Measurements from ENCODE around the gene PROM1. TPM values are rescaled to one million over a fixed set of nuclear protein-coding genes. Genes with fewer than 3 reads are reported as not detected.

The PROM1 gene
- total and polyA plus RNA-seq, 7 donors, result 1.8 to 29.1 (median 4.4) TPM

DNA sequence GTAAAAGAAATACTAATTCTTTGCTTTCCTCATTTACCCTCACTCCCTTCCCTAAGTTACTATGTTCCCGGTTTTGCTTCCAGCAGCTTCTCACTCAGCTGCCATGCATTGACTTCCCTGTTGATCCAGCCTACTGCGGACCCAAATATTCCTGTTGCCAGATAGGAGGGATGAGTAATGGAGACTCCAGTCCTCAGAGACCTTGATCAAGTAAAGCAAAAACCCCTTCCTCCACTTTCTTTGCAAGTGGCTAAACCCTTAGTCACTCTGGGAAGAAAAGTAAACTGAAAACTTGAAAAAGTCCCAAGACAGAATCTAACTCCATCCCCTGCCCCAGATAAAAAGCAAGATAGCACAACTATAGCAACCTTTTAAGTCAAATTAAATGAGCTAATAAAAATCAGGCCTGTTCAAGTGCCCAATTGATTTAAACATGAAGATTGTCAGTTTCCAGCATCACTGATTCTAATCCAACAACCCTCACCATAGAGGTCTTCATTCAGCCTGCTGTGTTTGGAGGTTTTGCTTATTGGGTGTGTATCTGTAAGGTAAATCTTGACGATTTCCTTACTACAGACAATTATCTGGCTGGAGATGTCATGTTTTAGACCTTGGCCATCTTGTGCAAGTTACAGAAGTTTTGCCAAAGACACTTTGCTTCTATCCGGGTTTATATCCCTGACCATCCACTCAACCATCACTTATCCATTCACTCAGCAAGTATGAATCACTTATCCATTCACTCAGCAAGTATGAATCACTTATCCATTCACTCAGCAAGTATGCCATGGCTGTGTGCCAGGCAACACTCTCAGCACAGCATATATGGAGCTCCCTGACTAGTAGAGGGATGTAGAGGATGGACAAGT lies 162.9 kb downstream of the PROM1 start:
- no peaks in the 10 kb centered on the region for H3K27me3 ChIP-seq
- no peaks in the 10 kb centered on the region for H3K9me3 ChIP-seq
- no peak overlapping the region for H3K4me3 ChIP-seq
- H3K36me3 ChIP-seq, result no peaks in the 10 kb centered on the region
- TF ChIP-seq POLR2AphosphoS5 (IDR thresholded peaks at IDR 0.05), result no peak
- TF ChIP-seq, protein P1, sequence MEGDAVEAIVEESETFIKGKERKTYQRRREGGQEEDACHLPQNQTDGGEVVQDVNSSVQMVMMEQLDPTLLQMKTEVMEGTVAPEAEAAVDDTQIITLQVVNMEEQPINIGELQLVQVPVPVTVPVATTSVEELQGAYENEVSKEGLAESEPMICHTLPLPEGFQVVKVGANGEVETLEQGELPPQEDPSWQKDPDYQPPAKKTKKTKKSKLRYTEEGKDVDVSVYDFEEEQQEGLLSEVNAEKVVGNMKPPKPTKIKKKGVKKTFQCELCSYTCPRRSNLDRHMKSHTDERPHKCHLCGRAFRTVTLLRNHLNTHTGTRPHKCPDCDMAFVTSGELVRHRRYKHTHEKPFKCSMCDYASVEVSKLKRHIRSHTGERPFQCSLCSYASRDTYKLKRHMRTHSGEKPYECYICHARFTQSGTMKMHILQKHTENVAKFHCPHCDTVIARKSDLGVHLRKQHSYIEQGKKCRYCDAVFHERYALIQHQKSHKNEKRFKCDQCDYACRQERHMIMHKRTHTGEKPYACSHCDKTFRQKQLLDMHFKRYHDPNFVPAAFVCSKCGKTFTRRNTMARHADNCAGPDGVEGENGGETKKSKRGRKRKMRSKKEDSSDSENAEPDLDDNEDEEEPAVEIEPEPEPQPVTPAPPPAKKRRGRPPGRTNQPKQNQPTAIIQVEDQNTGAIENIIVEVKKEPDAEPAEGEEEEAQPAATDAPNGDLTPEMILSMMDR (IDR thresholded peaks at IDR 0.05), result no peak
- TF ChIP-seq EP300 (IDR thresholded peaks at IDR 0.05), result no peak
- no peak for TF ChIP-seq POLR2A (IDR thresholded peaks at IDR 0.05)
- intact Hi-C loops (cut with DNase I), result no loop called here
- DNase-seq, result no peak
- WGBS, 2 donors, result 54 to 72% methylated on average over 4 of the region's 4 CpGs
- no peak overlapping the region for H3K27ac ChIP-seq
- peaks cover 0 to 12% (median 0%) of the 10 kb centered on the region in 4 donors for H3K4me1 ChIP-seq

DNA sequence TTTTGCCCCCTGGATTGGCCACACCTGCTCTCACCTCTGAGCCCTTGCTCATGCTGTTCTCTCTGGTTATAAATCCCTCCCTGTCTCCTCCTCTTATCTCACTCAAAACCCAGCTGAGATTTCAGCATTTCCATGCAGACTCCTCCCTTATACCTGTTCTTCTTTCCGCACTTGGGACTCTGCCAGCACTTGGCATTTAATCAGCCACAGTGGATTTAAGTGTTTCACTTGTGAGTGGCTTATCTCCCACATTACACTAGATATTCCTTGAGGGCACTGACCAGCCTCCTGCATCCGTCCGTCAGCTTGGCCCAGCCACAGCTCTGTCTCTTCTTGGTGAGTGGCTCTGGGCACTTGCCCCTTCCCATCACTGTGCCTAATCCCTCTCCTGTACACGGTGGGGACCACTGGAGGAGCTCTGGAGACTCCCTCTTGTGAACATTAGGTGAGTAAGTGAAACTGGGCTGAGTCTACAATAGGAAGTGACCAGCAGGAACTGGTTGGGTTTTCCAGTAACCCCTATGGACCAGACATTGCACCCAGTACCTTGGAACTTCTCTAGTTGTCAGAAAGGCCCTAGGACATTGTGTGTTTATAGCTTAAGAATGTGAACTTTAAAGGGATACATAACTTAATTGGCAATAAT lies 165.2 kb downstream of the PROM1 start:
- no peak for TF ChIP-seq POLR2AphosphoS5 (IDR thresholded peaks at IDR 0.05)
- no peak for TF ChIP-seq EP300 (IDR thresholded peaks at IDR 0.05)
- TF ChIP-seq POLR2A (IDR thresholded peaks at IDR 0.05), result no peak
- TF ChIP-seq, protein P1 (IDR thresholded peaks at IDR 0.05), result no peak

More for the DNA sequence above, 165.2 kb downstream of the PROM1 start:
- no peak for DNase-seq
- no peaks in the 10 kb centered on the region for H3K9me3 ChIP-seq
- no peaks in the 10 kb centered on the region for H3K27me3 ChIP-seq
- no peak overlapping the region for H3K27ac ChIP-seq
- peaks cover 0 to 12% (median 0%) of the 10 kb centered on the region in 4 donors for H3K4me1 ChIP-seq
- no peaks in the 10 kb centered on the region for H3K36me3 ChIP-seq
- intact Hi-C loops (cut with DNase I), result no loop called here
- no peak overlapping the region for H3K4me3 ChIP-seq
- 20 to 72% methylated on average over 4 of the region's 4 CpGs for WGBS, 2 donors

Other genes starting within 250 kb of the PROM1 start
- gene FGFBP1, start 145.3 kb downstream of the PROM1 start, total RNA-seq, result 1 to 10 TPM in 1 of 4 donors, not detected in 3; 1.4 TPM
- 10 to 100 TPM in 2 of 3 donors, 1 to 10 TPM in 1; 5.4 to 78.7 (median 10.6) TPM for gene FGFBP1, start 145.3 kb downstream of the PROM1 start, polyA plus RNA-seq
- gene FGFBP2, start 120.8 kb downstream of the PROM1 start, total RNA-seq, result 10 to 100 TPM in 2 of 4 donors, 1 to 10 TPM in 2; 3.8 to 17.1 (median 7.6) TPM
- 1 to 10 TPM; 1.8 to 4.8 (median 2.5) TPM for gene FGFBP2, start 120.8 kb downstream of the PROM1 start, polyA plus RNA-seq
- gene TAPT1, start 142.4 kb upstream of the PROM1 start, total RNA-seq, result 10 to 100 TPM; 29.4 to 43.8 (median 37.1) TPM
- 10 to 100 TPM in 1 of 3 donors, 1 to 10 TPM in 2; 6.0 to 20.5 (median 7.9) TPM for gene TAPT1, start 142.4 kb upstream of the PROM1 start, polyA plus RNA-seq